Measurements from ENCODE around the gene GAS2.

The GAS2 gene

GRCh38 chr11:22830082-22830414 lies 163.6 kb downstream of the GAS2 start:
- peak overlapping the region; percentile 46 for H3K4me3 ChIP-seq (ENCODE audit: insufficient read depth, low read length, poor library complexity, severe bottlenecking)
- peak overlapping the region; percentile 53 for H3K4me2 ChIP-seq (ENCODE audit: low read depth, low read length, poor library complexity, severe bottlenecking)
- H3K27ac ChIP-seq (ENCODE audit: low read depth, low read length): no peak overlapping the region
- peaks cover 12% of the 10 kb centered on the region for H3K79me2 ChIP-seq (ENCODE audit: insufficient read depth, low read length)
- no peaks in the 10 kb centered on the region for H3K27me3 ChIP-seq (ENCODE audit: low read length)
- no peak for TF ChIP-seq EZH2phosphoT487 (conservative IDR thresholded peaks at IDR 0.05; ENCODE audit: low read length)
- no peak for TF ChIP-seq CTCF (IDR thresholded peaks at IDR 0.05; ENCODE audit: insufficient read depth, low read length, poor library complexity, severe bottlenecking)
- H3K36me3 ChIP-seq (ENCODE audit: low read length): peaks cover 18% of the 10 kb centered on the region; the same call in 1 of the 2 replicates
- H2AFZ ChIP-seq (ENCODE audit: low read depth, low read length, severe bottlenecking): no peak overlapping the region
- no peaks in the 10 kb centered on the region for H3K9me2 ChIP-seq (replicated peaks; ENCODE audit: insufficient read depth, low read length)
- no peak overlapping the region for H3K9ac ChIP-seq (ENCODE audit: low read length)
- H3K9me3 ChIP-seq (ENCODE audit: insufficient read depth, low read length): no peaks in the 10 kb centered on the region
- H3F3A ChIP-seq (ENCODE audit: insufficient read depth): peaks cover 11% of the 10 kb centered on the region; the same call in 1 of the 2 replicates
- H4K20me1 ChIP-seq (ENCODE audit: low read depth, low read length): no peaks in the 10 kb centered on the region

GRCh38 chr11:22832315-22833015 lies 166.1 kb downstream of the GAS2 start:
- Histone ChIP-seq H3K4me3 (ENCODE audit: insufficient read depth, low read length, poor library complexity, severe bottlenecking) (no peak overlapping the region), H3K9me3 (ENCODE audit: insufficient read depth, low read length) (no peaks in the 10 kb centered on the region), H4K20me1 (ENCODE audit: low read depth, low read length) (no peaks in the 10 kb centered on the region), H3K9me2 (replicated peaks; ENCODE audit: insufficient read depth, low read length) (no peaks in the 10 kb centered on the region), H3K27ac (ENCODE audit: low read depth, low read length) (no peak overlapping the region), H2AFZ (ENCODE audit: low read depth, low read length, severe bottlenecking) (no peak overlapping the region), H3K36me3 (ENCODE audit: low read length) (no peaks in the 10 kb centered on the region), H3K27me3 (ENCODE audit: low read length) (no peaks in the 10 kb centered on the region), H3K9ac (ENCODE audit: low read length) (no peak overlapping the region), H3K79me2 (ENCODE audit: insufficient read depth, low read length) (peaks cover 12% of the 10 kb centered on the region), H3F3A (ENCODE audit: insufficient read depth) (peaks cover 11% of the 10 kb centered on the region; the same call in 1 of the 2 replicates), H3K4me2 (ENCODE audit: low read depth, low read length, poor library complexity, severe bottlenecking) (no peak overlapping the region)
- no peak for TF ChIP-seq CTCF (IDR thresholded peaks at IDR 0.05; ENCODE audit: insufficient read depth, low read length, poor library complexity, severe bottlenecking)
- TF ChIP-seq EZH2phosphoT487 (conservative IDR thresholded peaks at IDR 0.05; ENCODE audit: low read length): no peak

- H3K79me2 ChIP-seq (ENCODE audit: insufficient read depth, low read length): no peaks in the 10 kb centered on the region
- H3K9me3 ChIP-seq (ENCODE audit: insufficient read depth, low read length): no peaks in the 10 kb centered on the region
- no peaks in the 10 kb centered on the region for H4K20me1 ChIP-seq (ENCODE audit: low read depth, low read length)
- no peaks in the 10 kb centered on the region for H3K27me3 ChIP-seq (ENCODE audit: low read length)
- no peak overlapping the region for H3K4me2 ChIP-seq (ENCODE audit: low read depth, low read length, poor library complexity, severe bottlenecking)
- H2AFZ ChIP-seq (ENCODE audit: low read depth, low read length, severe bottlenecking): no peak overlapping the region
- no peak for TF ChIP-seq CTCF (IDR thresholded peaks at IDR 0.05; ENCODE audit: insufficient read depth, low read length, poor library complexity, severe bottlenecking)
- TF ChIP-seq EZH2phosphoT487 (conservative IDR thresholded peaks at IDR 0.05; ENCODE audit: low read length): no peak
- no peaks in the 10 kb centered on the region for H3K9me2 ChIP-seq (replicated peaks; ENCODE audit: insufficient read depth, low read length)
- no peaks in the 10 kb centered on the region for H3F3A ChIP-seq (ENCODE audit: insufficient read depth)
- H3K27ac ChIP-seq (ENCODE audit: low read depth, low read length): no peak overlapping the region
- no peak overlapping the region for H3K4me3 ChIP-seq (ENCODE audit: insufficient read depth, low read length, poor library complexity, severe bottlenecking)
- H3K9ac ChIP-seq (ENCODE audit: low read length): no peak overlapping the region
- H3K36me3 ChIP-seq (ENCODE audit: low read length): no peaks in the 10 kb centered on the region
These were observed 180.3 kb downstream of the GAS2 start for GRCh38 chr11:22846726-22847125.
